ENCODE results near the gene PTPN13.

DNA sequence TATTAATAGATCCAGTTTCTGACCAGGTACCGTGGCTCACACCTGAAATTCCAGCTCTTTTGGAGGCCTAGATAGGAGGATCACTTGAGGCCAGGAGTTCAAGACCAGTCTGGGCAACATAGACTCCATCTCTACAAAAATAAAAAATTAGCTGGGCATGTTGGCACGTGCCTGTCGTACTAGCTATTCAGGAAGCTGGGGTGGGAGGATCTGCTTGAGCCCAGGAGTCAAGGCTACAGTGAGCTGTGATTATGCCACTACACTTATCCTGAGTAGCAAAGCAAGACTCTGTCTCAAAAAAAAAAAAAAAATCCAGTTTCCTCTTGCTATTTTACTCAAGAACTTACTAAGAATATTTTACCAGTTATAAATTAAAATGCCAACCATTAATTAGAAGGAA is 163.4 kb downstream of the PTPN13 start:
- no peak for TF ChIP-seq GATA2 (IDR thresholded peaks at IDR 0.05; ENCODE audit: low read depth, low read length)
- no peak for TF ChIP-seq GATA3 (IDR thresholded peaks at IDR 0.05; ENCODE audit: low read depth, low read length)

Measured in SH-SY5Y (cell line).